K562 (cell line): ENCODE results near the gene EDEM2. TPM values are rescaled to one million over a fixed set of nuclear protein-coding genes. Genes with fewer than 3 reads are reported as not detected.

Experiments
- BRD4 ChIP-seq: fragments of 200-600 bp; sonication (generic); IDR thresholded peaks from 2 replicates; pipeline ENCODE4 v1.6.1; 2017; ENCODE audit warnings: inconsistent platforms
- FOXP1 ChIP-seq: sonication (generic); formaldehyde crosslinking; IDR thresholded peaks from 2 replicates; pipeline ENCODE4 v1.8.0; 2022; ENCODE audit warnings: mild to moderate bottlenecking, missing genetic modification reagents
- JUN ChIP-seq, 2 experiments: sonication (generic) in 1 of 2; formaldehyde crosslinking in 1 of 2; IDR thresholded peaks; 2 replicates each; pipeline versions ENCODE4 v1.6.1 to v1.8.0; 2012 to 2022; ENCODE audit warnings: borderline replicate concordance in 2 of 2, mild to moderate bottlenecking in 2 of 2, improper control_type of control experiment in 1 of 2, low read depth in 1 of 2, low read length in 1 of 2, missing genetic modification reagents in 1 of 2
- MBD2 ChIP-seq: sonication (generic); IDR thresholded peaks from 2 replicates; pipeline ENCODE4 v1.6.1; 2016; ENCODE audit warnings: low read depth, borderline replicate concordance
- NR2F6 ChIP-seq: fragments of 450-650 bp; formaldehyde crosslinking; IDR thresholded peaks from 2 replicates; pipeline ENCODE4 v1.4.0; 2020; ENCODE audit warnings: mild to moderate bottlenecking
- PHF8 ChIP-seq: fragments of 200-600 bp; sonication (generic); IDR thresholded peaks from 2 replicates; pipeline ENCODE4 v1.6.1; 2012; ENCODE audit warnings: mixed run types, mild to moderate bottlenecking, inconsistent platforms, low read length, moderate library complexity, borderline replicate concordance
- SP2 ChIP-seq: IDR thresholded peaks from 2 replicates; pipeline ENCODE4 v1.6.1; 2011; ENCODE audit warnings: mild to moderate bottlenecking, low read depth, low read length, moderate library complexity; ENCODE audit not compliant: poor library complexity, severe bottlenecking; ENCODE audit errors: extremely low read depth
- THRAP3 ChIP-seq: fragments of 450-650 bp; IDR thresholded peaks from 2 replicates; pipeline ENCODE4 v1.6.1; 2016; ENCODE audit warnings: mild to moderate bottlenecking, inconsistent platforms, borderline replicate concordance
- XRCC3 ChIP-seq: fragments of 450-650 bp; IDR thresholded peaks from 2 replicates; pipeline ENCODE4 v1.6.1; 2017; ENCODE audit warnings: mild to moderate bottlenecking, moderate library complexity
- ZNF589 ChIP-seq: fragments of 200-800 bp; sonication (Bioruptor generic); IDR thresholded peaks from 2 replicates; pipeline ENCODE4 v1.6.1; 2016; ENCODE audit warnings: low read depth, missing genetic modification characterization, missing compliant biosample characterization
- ZZZ3 ChIP-seq: fragments of 450-650 bp; IDR thresholded peaks from 2 replicates; pipeline ENCODE4 v1.6.1; 2016; ENCODE audit warnings: antibody characterized with exemption, mild to moderate bottlenecking, moderate library complexity
- polyA plus RNA-seq, 8 experiments: library from polyadenylated mRNA; depleted of rRNA in 4 of 8; stranded (reverse) in 5 of 8; unstranded in 3 of 8; fragments of >200 nt; fragmentation: Nextera tagmentation in 2 of 8; fragmentation: Illumina TruSeq in 1 of 8; extraction: Ambion mirVana in 2 of 8; extraction: Trizol in 1 of 8; gene quantifications; 2 replicates each; pipeline versions ENCODE4 v1.2.1 to v1.2.3, GENCODE V29; 2011 to 2014; ENCODE audit warnings: inconsistent platforms in 1 of 8, missing spikeins in 1 of 8
- total RNA-seq, 7 experiments: library from RNA; depleted of rRNA in 6 of 7; stranded (reverse); fragments of >200 nt in 6 of 7; fragmentation: Illumina TruSeq in 2 of 7; extraction: Trizol in 2 of 7; gene quantifications; 2 replicates each; pipeline versions ENCODE4 v1.2.1 to v1.2.3, GENCODE V29; 2011 to 2021; ENCODE audit warnings: low replicate concordance in 1 of 7
- TF ChIP-seq, protein P1 (sequence below): fragments of 450-650 bp; formaldehyde crosslinking; IDR thresholded peaks from 2 replicates; pipeline ENCODE4 v1.4.0; 2020; ENCODE audit warnings: mild to moderate bottlenecking, moderate library complexity
- TF ChIP-seq, protein P2 (sequence below): fragments of 250-450 bp; sonication (Bioruptor Pico); IDR thresholded peaks from 2 replicates; pipeline ENCODE4 v1.4.0; 2020; ENCODE audit warnings: mild to moderate bottlenecking, moderate library complexity
- TF ChIP-seq, protein P3 (sequence below), 2 experiments: fragments of 450-650 bp in 1 of 2; sonication (generic) in 1 of 2; formaldehyde crosslinking in 1 of 2; IDR thresholded peaks; 2 replicates each; pipeline versions ENCODE4 v1.7.1 to v1.9.0; 2016 to 2022; ENCODE audit warnings: inconsistent platforms in 1 of 2, mild to moderate bottlenecking in 1 of 2, missing genetic modification reagents in 1 of 2

Gene EDEM2
- total and polyA plus RNA-seq, 9 of the 15 experiments (the other 6 are each of a cell fraction or from before 2014, with no cell fraction given): 6.9 to 11.0 (median 9.7) TPM

DNA sequence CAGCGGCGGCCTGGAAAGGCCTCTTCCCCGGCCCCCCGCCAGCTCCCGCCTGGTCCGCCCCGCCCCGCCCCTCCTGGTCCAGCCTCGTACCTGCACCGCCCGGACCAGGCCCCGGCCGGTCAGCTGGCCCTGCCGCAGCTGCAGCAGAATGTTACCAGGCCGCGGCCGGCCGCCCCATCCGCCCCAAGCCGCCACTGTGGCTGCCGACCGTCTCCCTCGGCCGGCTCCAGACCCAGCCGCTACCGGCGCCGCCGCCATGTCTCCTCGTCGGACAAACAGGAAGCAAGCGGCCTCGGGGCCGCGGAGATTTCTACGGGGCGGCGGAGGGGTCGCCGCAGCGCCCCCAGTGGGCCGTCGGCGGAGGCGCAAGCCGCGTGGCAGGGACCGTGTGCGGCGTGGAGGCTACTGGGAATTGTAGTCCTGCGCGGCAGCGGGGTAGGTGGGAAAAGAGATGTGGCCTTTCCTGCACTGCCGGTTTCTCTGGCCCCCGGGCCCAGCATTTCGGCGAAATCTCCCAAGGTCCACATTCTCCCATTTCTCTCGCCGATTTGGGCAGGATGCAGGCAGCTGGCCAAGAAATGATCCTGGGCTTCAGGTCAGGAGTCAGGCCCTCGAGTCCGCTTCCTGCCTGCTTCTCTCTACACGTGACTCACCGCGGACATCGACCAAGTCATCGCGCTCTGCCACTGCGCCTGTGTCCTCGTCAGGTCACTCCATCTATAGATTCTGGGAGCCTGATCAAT is 54.4 kb downstream of the EDEM2 start, which contains the start of gene TRPC4AP (continued):
- TF ChIP-seq, protein P1, sequence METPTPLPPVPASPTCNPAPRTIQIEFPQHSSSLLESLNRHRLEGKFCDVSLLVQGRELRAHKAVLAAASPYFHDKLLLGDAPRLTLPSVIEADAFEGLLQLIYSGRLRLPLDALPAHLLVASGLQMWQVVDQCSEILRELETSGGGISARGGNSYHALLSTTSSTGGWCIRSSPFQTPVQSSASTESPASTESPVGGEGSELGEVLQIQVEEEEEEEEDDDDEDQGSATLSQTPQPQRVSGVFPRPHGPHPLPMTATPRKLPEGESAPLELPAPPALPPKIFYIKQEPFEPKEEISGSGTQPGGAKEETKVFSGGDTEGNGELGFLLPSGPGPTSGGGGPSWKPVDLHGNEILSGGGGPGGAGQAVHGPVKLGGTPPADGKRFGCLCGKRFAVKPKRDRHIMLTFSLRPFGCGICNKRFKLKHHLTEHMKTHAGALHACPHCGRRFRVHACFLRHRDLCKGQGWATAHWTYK (CRISPR knock-in tag): peak; percentile 63; the same call in 1 of the 2 replicates
- TF ChIP-seq ZZZ3 (no peak), MBD2 (peak; percentile 72; the same call in 1 of the 2 replicates), ZNF589 (CRISPR knock-in tag) (peak; percentile 94), SP2 (no peak), JUN (IDR thresholded peaks at IDR 0.05; ENCODE audit: borderline replicate concordance, low read depth, low read length) (peak; percentile 71; the same call in 1 of the 2 replicates), JUN (CRISPR knock-in tag; IDR thresholded peaks at IDR 0.05; ENCODE audit: borderline replicate concordance) (no peak), THRAP3 (no peak), XRCC3 (no peak), BRD4 (peak; percentile 51; the same call in 1 of the 2 replicates), NR2F6 (CRISPR knock-in tag) (no peak), PHF8 (peak; percentile 86; the same call in 1 of the 2 replicates), FOXP1 (CRISPR knock-in tag) (no peak)
- TF ChIP-seq, protein P2, sequence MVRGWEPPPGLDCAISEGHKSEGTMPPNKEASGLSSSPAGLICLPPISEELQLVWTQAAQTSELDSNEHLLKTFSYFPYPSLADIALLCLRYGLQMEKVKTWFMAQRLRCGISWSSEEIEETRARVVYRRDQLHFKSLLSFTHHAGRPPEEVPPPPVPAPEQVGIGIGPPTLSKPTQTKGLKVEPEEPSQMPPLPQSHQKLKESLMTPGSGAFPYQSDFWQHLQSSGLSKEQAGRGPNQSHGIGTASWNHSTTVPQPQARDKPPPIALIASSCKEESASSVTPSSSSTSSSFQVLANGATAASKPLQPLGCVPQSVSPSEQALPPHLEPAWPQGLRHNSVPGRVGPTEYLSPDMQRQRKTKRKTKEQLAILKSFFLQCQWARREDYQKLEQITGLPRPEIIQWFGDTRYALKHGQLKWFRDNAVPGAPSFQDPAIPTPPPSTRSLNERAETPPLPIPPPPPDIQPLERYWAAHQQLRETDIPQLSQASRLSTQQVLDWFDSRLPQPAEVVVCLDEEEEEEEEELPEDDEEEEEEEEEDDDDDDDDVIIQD (CRISPR knock-in tag): no peak
- TF ChIP-seq, protein P3, sequence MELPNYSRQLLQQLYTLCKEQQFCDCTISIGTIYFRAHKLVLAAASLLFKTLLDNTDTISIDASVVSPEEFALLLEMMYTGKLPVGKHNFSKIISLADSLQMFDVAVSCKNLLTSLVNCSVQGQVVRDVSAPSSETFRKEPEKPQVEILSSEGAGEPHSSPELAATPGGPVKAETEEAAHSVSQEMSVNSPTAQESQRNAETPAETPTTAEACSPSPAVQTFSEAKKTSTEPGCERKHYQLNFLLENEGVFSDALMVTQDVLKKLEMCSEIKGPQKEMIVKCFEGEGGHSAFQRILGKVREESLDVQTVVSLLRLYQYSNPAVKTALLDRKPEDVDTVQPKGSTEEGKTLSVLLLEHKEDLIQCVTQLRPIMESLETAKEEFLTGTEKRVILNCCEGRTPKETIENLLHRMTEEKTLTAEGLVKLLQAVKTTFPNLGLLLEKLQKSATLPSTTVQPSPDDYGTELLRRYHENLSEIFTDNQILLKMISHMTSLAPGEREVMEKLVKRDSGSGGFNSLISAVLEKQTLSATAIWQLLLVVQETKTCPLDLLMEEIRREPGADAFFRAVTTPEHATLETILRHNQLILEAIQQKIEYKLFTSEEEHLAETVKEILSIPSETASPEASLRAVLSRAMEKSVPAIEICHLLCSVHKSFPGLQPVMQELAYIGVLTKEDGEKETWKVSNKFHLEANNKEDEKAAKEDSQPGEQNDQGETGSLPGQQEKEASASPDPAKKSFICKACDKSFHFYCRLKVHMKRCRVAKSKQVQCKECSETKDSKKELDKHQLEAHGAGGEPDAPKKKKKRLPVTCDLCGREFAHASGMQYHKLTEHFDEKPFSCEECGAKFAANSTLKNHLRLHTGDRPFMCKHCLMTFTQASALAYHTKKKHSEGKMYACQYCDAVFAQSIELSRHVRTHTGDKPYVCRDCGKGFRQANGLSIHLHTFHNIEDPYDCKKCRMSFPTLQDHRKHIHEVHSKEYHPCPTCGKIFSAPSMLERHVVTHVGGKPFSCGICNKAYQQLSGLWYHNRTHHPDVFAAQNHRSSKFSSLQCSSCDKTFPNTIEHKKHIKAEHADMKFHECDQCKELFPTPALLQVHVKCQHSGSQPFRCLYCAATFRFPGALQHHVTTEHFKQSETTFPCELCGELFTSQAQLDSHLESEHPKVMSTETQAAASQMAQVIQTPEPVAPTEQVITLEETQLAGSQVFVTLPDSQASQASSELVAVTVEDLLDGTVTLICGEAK (IDR thresholded peaks at IDR 0.05): peak; percentile 64
- TF ChIP-seq, protein P3 (CRISPR knock-in tag; IDR thresholded peaks at IDR 0.05): no peak
